Keratinocyte (primary cell): ENCODE results near the gene LAMA2.

ENCODE experiments used
- EZH2 ChIP-seq: IDR thresholded peaks from one replicate; pipeline ENCODE4 v1.6.1; 2012; ENCODE audit warnings: inconsistent platforms, mild to moderate bottlenecking, low read length, moderate library complexity
- TF ChIP-seq, protein P1 (sequence below), 3 experiments: IDR thresholded peaks in 1 of 3; conservative IDR thresholded peaks in 1 of 3; optimal IDR thresholded peaks in 1 of 3; 2 replicates in 2 of 3; 3 replicates in 1 of 3; pipeline versions ENCODE3 to v1.5.1; 2011; ENCODE audit warnings: low read length in 3 of 3, mild to moderate bottlenecking in 3 of 3, moderate library complexity in 2 of 3, control low read depth in 1 of 3, inconsistent platforms in 1 of 3; ENCODE audit not compliant: insufficient read depth in 2 of 3; ENCODE audit errors: extremely low read depth in 1 of 3

GRCh38 chr6:129031051-129031599, 148.2 kb downstream of the LAMA2 start:
- TF ChIP-seq, protein P1, sequence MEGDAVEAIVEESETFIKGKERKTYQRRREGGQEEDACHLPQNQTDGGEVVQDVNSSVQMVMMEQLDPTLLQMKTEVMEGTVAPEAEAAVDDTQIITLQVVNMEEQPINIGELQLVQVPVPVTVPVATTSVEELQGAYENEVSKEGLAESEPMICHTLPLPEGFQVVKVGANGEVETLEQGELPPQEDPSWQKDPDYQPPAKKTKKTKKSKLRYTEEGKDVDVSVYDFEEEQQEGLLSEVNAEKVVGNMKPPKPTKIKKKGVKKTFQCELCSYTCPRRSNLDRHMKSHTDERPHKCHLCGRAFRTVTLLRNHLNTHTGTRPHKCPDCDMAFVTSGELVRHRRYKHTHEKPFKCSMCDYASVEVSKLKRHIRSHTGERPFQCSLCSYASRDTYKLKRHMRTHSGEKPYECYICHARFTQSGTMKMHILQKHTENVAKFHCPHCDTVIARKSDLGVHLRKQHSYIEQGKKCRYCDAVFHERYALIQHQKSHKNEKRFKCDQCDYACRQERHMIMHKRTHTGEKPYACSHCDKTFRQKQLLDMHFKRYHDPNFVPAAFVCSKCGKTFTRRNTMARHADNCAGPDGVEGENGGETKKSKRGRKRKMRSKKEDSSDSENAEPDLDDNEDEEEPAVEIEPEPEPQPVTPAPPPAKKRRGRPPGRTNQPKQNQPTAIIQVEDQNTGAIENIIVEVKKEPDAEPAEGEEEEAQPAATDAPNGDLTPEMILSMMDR (optimal IDR thresholded peaks at IDR 0.05 in 1 of 3, IDR thresholded peaks at IDR 0.05 in 1 of 3, conservative IDR thresholded peaks at IDR 0.05 in 1 of 3; ENCODE audit: extremely low read depth in 1 of 3, insufficient read depth in 2 of 3, low read length in 3 of 3) = no peak
- TF ChIP-seq EZH2 = no peak
